GM20431 (cell line): ENCODE measurements around the gene CFAP69.

ENCODE experiments used
- in situ Hi-C: fragments of 300-500 bp; cut with MseI, MboI; formaldehyde crosslinking; loops from one replicate; pipeline ENCODE4 v1.15.0; 2020; ENCODE audit warnings: low sequenced_read_pairs; ENCODE audit not compliant: unreplicated experiment

The CFAP69 gene

GRCh38 chr7:90266808-90267207, 21.8 kb downstream of the CFAP69 start:
- in situ Hi-C loops = loop anchor here (10.0 to 25.0 kb wide), 2 partner anchors 112 to 145 kb away; partner anchors contain the start of genes CLDN12 and STEAP1

- in situ Hi-C loops = loop anchor here (10.0 to 25.0 kb wide), 2 partner anchors 113 to 145 kb away; partner anchors contain the start of genes CLDN12 and STEAP1
Observed at GRCh38 chr7:90267263-90267858, 22.4 kb downstream of the CFAP69 start.

- in situ Hi-C loops = loop anchor here (10.0 to 25.0 kb wide), 2 partner anchors 114 to 143 kb away; partner anchors contain the start of genes CLDN12 and STEAP1
Observed at GRCh38 chr7:90269163-90269562, 24.2 kb downstream of the CFAP69 start.

- in situ Hi-C loops = loop anchor here (25.0 kb wide), 1 partner anchor 142 kb away; the partner anchor contains the start of gene CLDN12
Observed at GRCh38 chr7:90270431-90271178, 25.6 kb downstream of the CFAP69 start.

GRCh38 chr7:90271753-90272152, 26.8 kb downstream of the CFAP69 start:
- in situ Hi-C loops = loop anchor here (25.0 kb wide), 1 partner anchor 141 kb away; the partner anchor contains the start of gene CLDN12

- in situ Hi-C loops = loop anchor here (25.0 kb wide), 1 partner anchor 140 kb away; the partner anchor contains the start of gene CLDN12
Observed at GRCh38 chr7:90272242-90272641, 27.3 kb downstream of the CFAP69 start.

GRCh38 chr7:90274161-90274560, 29.2 kb downstream of the CFAP69 start:
- in situ Hi-C loops = loop anchor here (25.0 kb wide), 1 partner anchor 138 kb away; the partner anchor contains the start of gene CLDN12

- in situ Hi-C loops = no loop called here
Observed at GRCh38 chr7:90276033-90276728, 31.2 kb downstream of the CFAP69 start.

GRCh38 chr7:90288154-90288553, 43.2 kb downstream of the CFAP69 start:
- in situ Hi-C loops = no loop called here

- in situ Hi-C loops = no loop called here
Observed at GRCh38 chr7:90290244-90291113, 45.5 kb downstream of the CFAP69 start.

- in situ Hi-C loops = no loop called here
Observed at GRCh38 chr7:90298145-90299038, 53.4 kb downstream of the CFAP69 start.

GRCh38 chr7:90303241-90303640, 58.3 kb downstream of the CFAP69 start:
- in situ Hi-C loops = no loop called here

GRCh38 chr7:90309872-90310271, 64.9 kb downstream of the CFAP69 start:
- in situ Hi-C loops = no loop called here

- in situ Hi-C loops = no loop called here
Observed at GRCh38 chr7:90311175-90311574, 66.2 kb downstream of the CFAP69 start.

GRCh38 chr7:90312745-90313144, 67.8 kb downstream of the CFAP69 start:
- in situ Hi-C loops = no loop called here

GRCh38 chr7:90313907-90314306, 68.9 kb downstream of the CFAP69 start:
- in situ Hi-C loops = no loop called here

GRCh38 chr7:90320014-90320413, 75.0 kb downstream of the CFAP69 start:
- in situ Hi-C loops = no loop called here

GRCh38 chr7:90320418-90320800, 75.4 kb downstream of the CFAP69 start:
- in situ Hi-C loops = no loop called here
